Measurements from ENCODE around the gene VMP1.
A peak's percentile ranks its signal among the peaks of the same experiment; 100 is the strongest.
"Not testable (repeated sequence)": the region's sequence is repeated elsewhere in the genome, so short reads cannot be mapped to it uniquely, and the experiment has no call there.

VMP1 gene

DNA sequence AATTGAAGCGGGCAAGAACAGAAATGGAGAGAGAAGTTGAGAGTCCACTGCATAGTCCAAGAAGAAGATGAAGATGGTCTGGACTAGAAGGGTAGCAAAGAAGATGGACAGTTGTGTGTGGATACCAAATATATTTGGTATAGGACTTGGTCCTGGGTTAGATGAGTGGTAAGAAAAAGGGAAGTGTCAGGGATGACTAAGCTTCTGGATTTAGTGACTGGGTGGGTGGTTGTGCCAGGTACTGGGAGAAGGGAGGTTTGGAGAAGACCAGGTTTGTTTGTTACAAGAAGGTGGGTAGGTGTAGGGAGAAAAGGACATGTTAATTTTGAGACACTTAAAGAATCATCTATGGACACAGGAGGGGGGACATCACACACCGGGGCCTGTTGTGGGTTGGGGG lies 5.4 kb downstream of the VMP1 start:
- DNase-seq, result peak; percentile 53 to 66

DNA sequence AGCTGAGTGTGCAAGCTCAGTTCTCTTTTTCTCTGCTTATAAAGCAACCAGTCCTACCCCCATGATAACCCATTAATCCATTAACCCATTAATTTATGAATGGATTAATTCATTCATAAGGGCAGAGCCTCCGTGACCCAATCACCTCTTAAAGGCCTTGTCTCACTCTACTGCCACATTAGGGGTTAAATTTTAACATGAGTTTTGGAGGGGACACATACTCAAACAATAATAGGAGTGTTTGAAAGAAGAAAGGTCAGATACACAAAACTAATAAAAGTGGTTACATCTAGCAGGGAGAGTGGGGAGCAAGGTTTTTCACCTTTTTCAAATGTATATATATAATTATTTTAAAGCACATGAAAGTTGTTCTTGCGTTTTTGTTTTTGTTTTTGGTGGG lies 6.8 kb downstream of the VMP1 start:
- no peak for DNase-seq

- DNase-seq, result no peak
Measured at GRCh38 chr17:59716427-59716826, 9.0 kb downstream of the VMP1 start.

- no peak for DNase-seq
Measured at GRCh38 chr17:59719526-59719925, 12.1 kb downstream of the VMP1 start.

DNA sequence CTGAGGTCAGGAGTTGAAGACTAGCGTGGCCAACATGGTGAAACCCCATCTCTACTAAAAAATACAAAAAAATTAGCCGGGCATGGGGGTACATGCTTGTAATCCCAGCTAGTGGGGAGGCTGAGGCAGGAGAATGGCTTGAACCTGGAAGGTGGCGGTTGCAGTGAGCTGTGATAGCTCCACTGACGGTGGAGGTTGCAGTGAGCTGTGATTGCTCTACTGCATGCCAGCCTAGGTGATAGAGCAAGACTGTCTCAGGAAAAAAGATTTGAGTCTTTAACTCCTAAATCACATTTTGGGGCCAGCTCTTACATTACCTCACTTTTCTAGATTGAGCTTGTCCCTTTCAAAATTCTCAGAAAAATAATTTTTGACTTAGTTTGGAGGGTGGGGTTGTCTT lies 15.2 kb downstream of the VMP1 start:
- no peak for DNase-seq

DNA sequence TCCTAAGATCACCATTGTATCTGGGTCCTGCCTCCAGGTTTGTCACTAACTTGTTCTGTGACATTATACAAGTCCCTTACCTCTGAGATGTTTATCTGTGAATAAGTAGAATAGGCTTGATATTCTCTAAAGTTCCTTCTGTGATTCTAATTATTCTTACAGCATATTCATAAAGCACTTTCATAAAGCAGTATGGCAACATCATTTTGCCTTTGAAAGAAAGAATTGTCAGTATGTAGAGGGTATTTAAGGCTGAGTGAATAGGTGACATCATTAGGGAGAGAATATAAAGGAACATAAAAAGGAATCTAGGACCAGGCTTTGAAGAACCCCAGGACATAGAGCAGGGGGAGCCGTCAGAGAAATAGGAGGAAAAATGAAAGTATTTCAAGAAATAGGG lies 15.6 kb downstream of the VMP1 start:
- DNase-seq, result no peak

- DNase-seq, result no peak
Measured at GRCh38 chr17:59723607-59724006, 16.2 kb downstream of the VMP1 start.

DNA sequence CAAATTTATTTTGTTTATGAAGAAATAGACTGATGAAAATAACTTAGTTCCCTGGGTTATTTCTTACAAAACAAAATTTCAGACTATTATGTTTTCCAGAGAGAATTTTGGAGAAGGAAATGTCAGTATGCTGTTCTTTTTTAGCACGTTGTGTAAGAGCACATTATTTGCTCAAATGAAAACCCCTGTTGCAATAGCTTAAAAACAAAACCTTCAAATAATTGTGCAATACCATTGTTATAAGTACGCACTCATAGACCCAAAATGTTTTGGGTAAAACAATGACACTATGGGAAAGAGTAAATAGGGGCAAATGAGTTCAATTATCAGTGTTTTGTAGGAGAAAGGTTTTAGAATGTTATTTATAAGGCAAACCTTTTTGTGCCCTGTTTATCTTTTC lies 18.2 kb downstream of the VMP1 start:
- peak; percentile 90 to 94 for DNase-seq

- DNase-seq, result no peak
Measured at GRCh38 chr17:59727817-59728533, 20.5 kb downstream of the VMP1 start.

DNA sequence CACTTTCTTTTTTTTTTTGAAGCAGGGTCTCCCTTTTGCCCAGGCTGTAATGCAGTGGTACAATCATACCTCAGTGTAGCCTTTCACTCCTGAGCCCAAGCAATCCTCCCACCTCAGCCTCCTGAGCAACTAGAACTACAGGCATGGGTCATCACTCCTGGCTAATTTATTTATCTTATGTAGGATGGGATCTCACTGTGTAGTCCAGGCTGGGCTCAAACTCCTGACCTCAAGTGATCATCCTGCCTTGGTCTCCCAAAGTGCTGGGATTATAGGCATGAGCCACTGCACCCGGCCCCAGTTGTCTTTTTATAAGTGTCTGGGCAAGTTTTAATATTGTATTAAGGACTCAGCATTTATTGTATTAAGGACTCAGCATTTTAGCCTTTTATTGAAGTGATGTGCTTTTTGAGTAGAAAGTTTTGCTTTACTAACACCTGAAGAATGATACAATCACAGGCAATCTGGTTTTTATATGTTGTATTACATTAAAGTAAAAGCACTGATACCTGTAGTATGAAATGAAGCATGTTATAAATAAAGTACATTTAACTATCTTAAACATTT lies 22.9 kb downstream of the VMP1 start:
- DNase-seq, result no peak

- DNase-seq, result no peak
Measured at GRCh38 chr17:59733697-59734096, 26.2 kb downstream of the VMP1 start.

GRCh38 chr17:59734226-59734625 lies 26.8 kb downstream of the VMP1 start:
- no peak for DNase-seq

- DNase-seq, result no peak
Measured at GRCh38 chr17:59737324-59737723, 29.9 kb downstream of the VMP1 start.

DNA sequence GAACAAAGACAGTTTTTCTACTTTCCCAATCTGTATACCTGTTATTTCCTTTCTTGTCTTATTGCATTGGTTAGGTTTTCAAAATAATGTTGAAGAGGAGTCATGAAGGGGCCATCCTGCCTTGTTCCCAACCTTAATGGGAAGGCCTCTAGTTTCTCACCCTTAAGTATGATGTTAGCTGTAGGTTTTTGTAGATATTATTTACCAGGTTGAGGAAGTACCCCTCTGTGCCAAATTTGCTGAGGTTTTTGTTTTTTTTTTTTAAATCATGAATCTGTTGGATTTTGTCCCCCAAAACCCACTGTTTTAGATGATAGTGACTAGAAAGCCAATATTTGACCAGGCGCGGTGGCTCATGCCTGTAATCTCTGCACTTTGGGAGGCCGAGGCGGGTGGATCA lies 36.4 kb downstream of the VMP1 start:
- DNase-seq, result no peak

DNA sequence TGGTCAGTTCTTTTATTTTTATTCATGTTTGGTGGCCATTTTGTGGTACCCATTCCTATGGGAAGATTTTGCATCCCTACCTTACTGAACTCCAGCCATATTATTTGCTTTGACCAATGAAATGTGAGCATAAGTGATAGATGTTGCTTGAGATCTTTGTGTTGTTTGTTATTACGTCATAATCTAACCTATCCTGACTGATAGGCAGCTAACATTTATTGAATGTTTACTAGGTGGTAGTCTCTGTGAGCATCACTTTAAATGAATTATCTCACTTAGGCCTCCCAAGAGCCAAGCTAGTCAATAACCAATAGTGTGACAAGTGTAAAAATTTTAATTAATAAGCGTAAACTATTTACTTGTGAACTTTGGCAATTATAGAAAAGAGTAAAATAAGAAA lies 37.6 kb downstream of the VMP1 start:
- no peak for DNase-seq

DNA sequence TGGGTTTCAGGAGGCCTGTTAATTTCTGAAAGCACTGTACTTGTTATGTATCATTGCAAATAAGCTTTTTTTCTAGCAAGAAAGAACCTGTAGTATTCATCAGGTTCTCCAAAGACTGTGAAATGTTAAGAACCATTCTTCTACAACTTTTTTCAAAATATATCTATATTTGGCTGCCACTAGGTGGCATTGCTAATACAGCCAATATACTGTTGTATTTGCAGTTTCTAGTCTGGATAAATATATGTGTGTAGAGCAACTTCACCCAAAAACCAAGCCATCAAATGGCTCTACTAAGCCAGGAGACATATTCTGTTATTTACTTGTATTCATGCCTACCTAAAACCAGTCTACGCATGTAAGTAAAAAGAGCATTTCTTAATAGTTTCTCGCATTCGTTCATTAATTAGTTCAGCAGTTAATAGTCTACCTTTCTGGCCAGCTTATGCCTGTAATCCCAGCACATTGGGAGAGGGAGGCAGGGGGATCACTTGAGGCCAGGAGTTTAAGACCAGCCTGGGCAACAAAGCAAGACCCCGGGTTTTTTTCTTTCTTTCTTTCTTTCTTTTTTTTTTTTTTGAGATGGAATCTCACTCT lies 39.5 kb downstream of the VMP1 start:
- DNase-seq, result peak; percentile 61 to 79

GRCh38 chr17:59748591-59748990 lies 41.1 kb downstream of the VMP1 start:
- no peak for DNase-seq

DNA sequence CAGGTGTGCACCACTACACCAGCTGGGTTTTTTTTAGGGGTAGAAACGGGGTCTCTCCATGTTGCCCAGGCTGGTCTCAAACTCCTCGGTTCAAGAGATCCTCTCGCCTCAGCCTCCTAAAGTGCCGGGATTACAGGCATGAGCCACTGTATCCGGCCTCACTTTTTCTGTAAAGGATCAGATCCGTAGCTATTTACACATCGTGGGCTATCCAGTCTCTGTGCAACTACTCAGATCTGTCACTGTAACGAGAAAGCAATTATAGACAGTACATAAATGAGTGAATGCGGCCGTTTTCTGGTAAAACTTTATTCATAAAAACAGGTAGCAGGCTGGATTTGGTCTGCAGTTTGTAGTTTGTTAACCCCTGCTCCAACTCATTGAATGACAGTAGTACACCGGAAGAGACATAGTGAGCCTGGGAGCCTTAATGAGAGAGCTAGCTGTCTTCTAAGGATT lies 44.5 kb downstream of the VMP1 start:
- DNase-seq, result no peak

GRCh38 chr17:59752446-59752845 lies 45.0 kb downstream of the VMP1 start:
- no peak for DNase-seq

- no peak for DNase-seq
Measured at GRCh38 chr17:59752922-59753321, 45.5 kb downstream of the VMP1 start.

DNA sequence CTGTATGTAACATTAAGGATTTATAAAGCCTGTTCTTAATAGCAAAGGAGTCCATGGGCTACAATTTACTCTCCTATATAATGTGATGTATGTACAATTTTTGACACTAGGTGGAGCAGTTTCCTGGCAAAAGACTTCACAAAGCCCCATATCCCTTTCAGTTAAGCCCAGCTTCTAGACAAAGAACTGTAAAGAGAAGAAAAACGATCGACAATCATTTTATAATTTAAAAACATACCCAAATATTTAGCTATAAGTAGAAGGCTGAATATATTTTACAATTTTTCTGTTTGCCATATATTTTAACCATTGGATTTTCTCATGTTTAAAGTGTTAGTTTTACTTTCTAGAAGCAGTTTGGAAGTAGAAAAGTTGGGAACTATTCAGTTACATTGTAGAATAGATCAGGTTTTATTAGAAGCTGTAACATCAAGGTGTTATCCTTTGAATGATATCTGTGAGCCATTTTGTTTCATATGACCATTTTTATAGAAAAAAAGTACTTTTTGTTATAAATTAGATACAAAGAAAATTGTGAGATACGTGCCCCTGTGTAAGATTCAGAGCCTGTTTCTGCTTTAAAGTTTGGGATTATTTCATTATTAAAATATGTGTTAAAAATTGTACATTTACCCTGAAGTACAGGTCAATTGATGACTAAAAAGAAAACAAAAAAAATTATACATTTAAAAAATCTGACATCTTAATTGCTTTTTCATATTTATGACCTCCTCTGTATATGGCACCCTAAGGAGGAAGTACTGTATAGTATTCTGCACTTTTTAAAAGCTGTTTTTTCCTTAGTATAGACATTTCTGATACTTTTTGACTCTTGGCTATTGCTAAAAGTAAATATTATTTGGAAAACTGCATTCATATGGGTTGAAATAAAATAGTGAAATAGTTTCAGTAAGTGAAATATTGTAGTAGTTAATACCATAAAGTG lies 46.3 kb downstream of the VMP1 start:
- DNase-seq, result peak; percentile 93 to 94

- DNase-seq, result no peak
Measured at GRCh38 chr17:59754552-59754951, 47.1 kb downstream of the VMP1 start.

DNA sequence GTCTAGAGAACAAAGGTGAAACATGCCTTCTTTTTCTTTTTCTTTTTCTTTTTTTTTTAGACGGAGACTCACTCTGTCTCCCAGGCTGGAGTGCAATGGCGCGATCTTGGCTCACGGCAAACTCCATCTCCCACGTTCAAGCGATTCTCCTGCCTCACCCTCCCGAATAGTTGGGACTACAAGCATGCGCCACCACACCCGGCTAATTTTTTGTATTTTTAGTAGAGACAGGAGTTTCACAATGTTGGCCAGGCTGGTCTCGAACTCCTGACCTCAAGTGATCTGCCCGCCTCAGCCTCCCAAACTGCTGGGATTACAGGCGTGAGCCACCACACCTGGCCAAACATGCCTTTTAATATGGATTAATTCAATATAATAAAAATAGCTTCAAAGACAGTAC lies 47.6 kb downstream of the VMP1 start:
- DNase-seq, result not testable (repeated sequence)

All from AML-193 (cell line).